Activated B cell treated with CpG ODN at 0.5 μM for 24 hours (primary cell): Measurements from ENCODE around the gene OPN1SW. TPM values are rescaled to one million over a fixed set of nuclear protein-coding genes. Genes with fewer than 3 reads are reported as not detected.

ENCODE experiments used
- ATAC-seq: fragments of 200-7000 bp; cut with Tn5 transposase; one replicate; pipeline ENCODE4 v1.10.0; 2021; ENCODE audit warnings: low read depth, mild to moderate bottlenecking, moderate library complexity
- CTCF ChIA-PET: fragments of 350-600 bp; sonication (Branson Sonifier 250); formaldehyde crosslinking; loops from one replicate; lab custom pipeline; 2021; ENCODE audit warnings: antibody characterized with exemption; lab: Charles Lee
- POLR2A ChIA-PET: fragments of 350-600 bp; sonication (Branson Sonifier 250); formaldehyde crosslinking; loops from one replicate; lab custom pipeline; 2021; ENCODE audit warnings: antibody characterized with exemption; lab: Charles Lee
- DNase-seq: peaks from one replicate; pipeline ENCODE4 v3.0.0; 2022
- H3K27ac Mint-ChIP-seq: one replicate; pipeline ENCODE4 v1.8.0; 2020; ENCODE audit warnings: mixed read lengths
- H3K27me3 Mint-ChIP-seq: one replicate; pipeline ENCODE4 v1.8.0; 2021; ENCODE audit warnings: mixed read lengths
- H3K36me3 Mint-ChIP-seq: one replicate; pipeline ENCODE4 v1.8.0; 2021; ENCODE audit warnings: low read depth, mixed read lengths
- H3K4me1 Mint-ChIP-seq: one replicate; pipeline ENCODE4 v1.8.0; 2021; ENCODE audit warnings: mixed read lengths
- H3K4me3 Mint-ChIP-seq: one replicate; pipeline ENCODE4 v1.8.0; 2020; ENCODE audit warnings: mild to moderate bottlenecking, mixed read lengths
- H3K9me3 Mint-ChIP-seq: one replicate; pipeline ENCODE4 v1.8.0; 2020; ENCODE audit warnings: mixed read lengths
- intact Hi-C: fragments of 100-400 bp; cut with micrococcal nuclease; formaldehyde crosslinking; loops from one replicate; pipeline ENCODE4 v1.15.1; 2024
- total RNA-seq: library from RNA; stranded (reverse); gene quantifications from 2 replicates; pipeline ENCODE4 v1.2.3, GENCODE V29; 2022
- TF ChIP-seq, protein P1 (sequence below): fragments of 200-600 bp; IDR thresholded peaks from one replicate; pipeline ENCODE4 v1.8.0; 2022; ENCODE audit warnings: antibody characterized with exemption, mild to moderate bottlenecking

OPN1SW gene, protein sequence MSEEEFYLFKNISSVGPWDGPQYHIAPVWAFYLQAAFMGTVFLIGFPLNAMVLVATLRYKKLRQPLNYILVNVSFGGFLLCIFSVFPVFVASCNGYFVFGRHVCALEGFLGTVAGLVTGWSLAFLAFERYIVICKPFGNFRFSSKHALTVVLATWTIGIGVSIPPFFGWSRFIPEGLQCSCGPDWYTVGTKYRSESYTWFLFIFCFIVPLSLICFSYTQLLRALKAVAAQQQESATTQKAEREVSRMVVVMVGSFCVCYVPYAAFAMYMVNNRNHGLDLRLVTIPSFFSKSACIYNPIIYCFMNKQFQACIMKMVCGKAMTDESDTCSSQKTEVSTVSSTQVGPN
- total RNA-seq = not detected in 2 replicates

DNA sequence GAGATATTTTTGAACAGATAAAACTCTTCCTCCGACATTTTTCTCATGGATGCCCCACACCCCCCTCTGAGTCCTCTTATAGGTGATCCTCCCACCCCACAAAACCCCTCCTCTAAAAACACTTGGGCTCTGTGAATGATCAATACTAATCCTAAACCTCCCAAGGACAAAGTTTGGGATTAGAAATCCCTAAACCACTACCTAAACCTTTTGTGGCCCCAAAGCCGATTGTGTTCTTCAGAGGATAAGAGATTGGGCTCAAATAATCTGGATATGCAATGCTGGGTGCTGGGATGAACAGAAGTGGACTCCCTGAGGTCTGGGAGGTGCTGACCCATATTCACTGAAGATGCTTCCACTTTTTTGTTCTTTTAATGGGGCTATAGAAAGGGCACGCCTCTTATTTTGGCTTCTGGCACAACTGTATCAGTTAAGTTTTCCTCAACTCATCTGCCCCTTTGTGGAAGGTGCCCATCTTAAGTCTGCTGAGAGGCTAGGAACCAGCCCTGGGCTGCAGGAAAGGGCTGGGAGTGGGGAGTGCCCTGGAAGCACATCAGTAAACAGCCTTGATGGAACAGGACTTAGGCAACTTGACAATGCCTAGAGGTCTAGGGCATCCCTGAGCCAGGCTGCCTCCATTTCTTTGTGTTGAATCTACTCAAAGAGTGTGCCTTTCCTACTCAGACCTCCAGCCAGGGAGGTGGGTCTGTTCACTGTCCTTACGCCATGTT is at the start of gene OPN1SW:
TSS of gene OPN1SW (minus strand) at position 51 of the 731 bp plus-strand sequence. CDS start at position 38, 13 bp downstream.
- ATAC-seq = no peak
- no peaks in the 10 kb centered on the region for H3K4me1 Mint-ChIP-seq
- H3K4me3 Mint-ChIP-seq = no peak within 1 kb of the TSS
- intact Hi-C loops = no loop called here
- TF ChIP-seq, protein P1, sequence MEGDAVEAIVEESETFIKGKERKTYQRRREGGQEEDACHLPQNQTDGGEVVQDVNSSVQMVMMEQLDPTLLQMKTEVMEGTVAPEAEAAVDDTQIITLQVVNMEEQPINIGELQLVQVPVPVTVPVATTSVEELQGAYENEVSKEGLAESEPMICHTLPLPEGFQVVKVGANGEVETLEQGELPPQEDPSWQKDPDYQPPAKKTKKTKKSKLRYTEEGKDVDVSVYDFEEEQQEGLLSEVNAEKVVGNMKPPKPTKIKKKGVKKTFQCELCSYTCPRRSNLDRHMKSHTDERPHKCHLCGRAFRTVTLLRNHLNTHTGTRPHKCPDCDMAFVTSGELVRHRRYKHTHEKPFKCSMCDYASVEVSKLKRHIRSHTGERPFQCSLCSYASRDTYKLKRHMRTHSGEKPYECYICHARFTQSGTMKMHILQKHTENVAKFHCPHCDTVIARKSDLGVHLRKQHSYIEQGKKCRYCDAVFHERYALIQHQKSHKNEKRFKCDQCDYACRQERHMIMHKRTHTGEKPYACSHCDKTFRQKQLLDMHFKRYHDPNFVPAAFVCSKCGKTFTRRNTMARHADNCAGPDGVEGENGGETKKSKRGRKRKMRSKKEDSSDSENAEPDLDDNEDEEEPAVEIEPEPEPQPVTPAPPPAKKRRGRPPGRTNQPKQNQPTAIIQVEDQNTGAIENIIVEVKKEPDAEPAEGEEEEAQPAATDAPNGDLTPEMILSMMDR = no peak
- no peak for DNase-seq
- no peak within 1 kb of the TSS for H3K27ac Mint-ChIP-seq
- POLR2A ChIA-PET = no interaction called here
- no peaks in the 10 kb centered on the region for H3K27me3 Mint-ChIP-seq
- H3K36me3 Mint-ChIP-seq = peaks cover 26% of the 10 kb centered on the region
- CTCF ChIA-PET = no interaction called here
- H3K9me3 Mint-ChIP-seq = peaks cover 8% of the 10 kb centered on the region

DNA sequence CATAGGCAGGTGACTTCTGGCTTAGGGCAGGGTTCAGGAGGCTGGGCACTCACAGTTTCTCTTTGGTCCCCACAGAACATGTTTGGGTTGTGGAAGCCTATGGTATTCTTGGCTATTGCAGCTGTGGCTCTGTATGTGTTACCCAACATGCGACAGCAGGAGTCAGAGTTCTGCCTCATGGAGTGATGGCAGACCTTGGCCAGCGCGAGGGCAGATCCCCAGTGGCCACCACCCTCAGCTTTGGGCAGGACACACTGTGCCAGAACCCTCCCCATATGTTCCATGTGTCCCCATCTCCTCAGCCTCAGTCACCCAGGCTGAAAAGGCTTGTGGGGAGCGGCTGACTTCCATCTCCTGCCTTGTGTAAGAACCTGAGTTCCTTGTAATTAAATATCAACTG is 46.1 kb upstream of the OPN1SW start:
- POLR2A ChIA-PET = no interaction called here
- intact Hi-C loops = no loop called here
- no peaks in the 10 kb centered on the region for H3K9me3 Mint-ChIP-seq

DNA sequence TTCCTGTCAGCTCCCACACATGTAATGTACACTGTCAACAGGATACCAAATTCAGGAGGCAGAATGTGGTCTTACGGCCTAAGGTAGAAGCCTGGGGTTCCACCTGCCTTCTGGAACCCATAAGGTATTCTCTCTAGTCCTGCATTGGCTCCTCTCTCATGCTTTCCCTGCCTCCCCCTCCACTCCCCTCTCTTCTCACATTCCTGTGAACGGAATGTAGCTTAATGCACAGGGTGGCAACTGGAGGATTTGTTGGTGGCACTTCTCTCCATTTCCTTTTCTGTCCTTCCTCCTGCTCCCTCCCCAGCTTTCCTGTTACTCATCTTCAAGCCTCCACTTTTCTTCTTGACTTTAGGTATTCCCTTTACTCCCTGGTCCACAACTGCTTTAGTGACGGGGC is 43.1 kb upstream of the OPN1SW start:
- H3K27me3 Mint-ChIP-seq = peaks cover 9% of the 10 kb centered on the region
- ATAC-seq (no peak), DNase-seq (no peak)
- ChIA-PET POLR2A (no interaction called here), CTCF (no interaction called here)
- H3K4me3 Mint-ChIP-seq = no peak overlapping the region
- H3K36me3 Mint-ChIP-seq = no peaks in the 10 kb centered on the region
- no peaks in the 10 kb centered on the region for H3K4me1 Mint-ChIP-seq
- no peak overlapping the region for H3K27ac Mint-ChIP-seq
- TF ChIP-seq, protein P1 = no peak
- no peaks in the 10 kb centered on the region for H3K9me3 Mint-ChIP-seq
- intact Hi-C loops = no loop called here

More for the DNA sequence above, 46.1 kb upstream of the OPN1SW start:
- DNase-seq = no peak
- TF ChIP-seq, protein P1 = no peak
- Mint-ChIP-seq H3K4me1 (no peaks in the 10 kb centered on the region), H3K36me3 (no peaks in the 10 kb centered on the region), H3K4me3 (no peak overlapping the region), H3K27me3 (peaks cover 13% of the 10 kb centered on the region), H3K27ac (no peak overlapping the region)
- ATAC-seq = no peak
- CTCF ChIA-PET = no interaction called here

DNA sequence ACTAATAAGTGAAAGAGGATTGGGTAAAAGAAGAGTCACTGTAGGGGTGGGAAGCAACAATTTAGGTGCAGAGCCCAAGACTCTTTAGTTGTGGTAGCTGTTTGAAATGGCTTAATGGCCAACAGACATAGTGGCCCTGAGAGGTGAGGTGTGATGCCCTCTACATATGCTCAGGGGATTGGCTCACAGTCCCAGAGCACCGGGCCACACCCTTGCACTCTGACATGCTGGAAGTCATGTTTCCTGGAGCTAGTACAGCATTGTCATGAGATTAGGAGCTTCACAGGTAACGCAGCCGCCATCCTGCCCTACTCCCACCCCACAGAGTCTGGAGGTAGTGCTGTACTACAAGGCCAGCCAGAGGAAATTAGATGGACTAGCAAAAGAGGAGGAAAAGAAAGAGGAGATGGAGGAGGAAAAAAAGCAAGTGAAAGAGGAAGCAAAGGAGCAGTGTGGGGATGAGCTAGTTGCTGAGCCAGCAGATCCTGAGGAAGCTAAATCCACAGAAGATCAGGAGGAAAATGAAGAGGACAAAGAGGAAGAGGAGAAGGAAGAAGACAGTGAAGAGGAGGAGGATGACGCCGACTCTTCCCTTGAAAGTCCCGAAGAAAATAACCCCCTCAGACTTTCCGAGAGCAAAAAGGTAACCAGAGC is 39.8 kb upstream of the OPN1SW start:
- Mint-ChIP-seq H3K27ac (no peak overlapping the region), H3K36me3 (no peaks in the 10 kb centered on the region), H3K9me3 (no peaks in the 10 kb centered on the region), H3K4me1 (no peaks in the 10 kb centered on the region), H3K4me3 (no peak overlapping the region), H3K27me3 (peaks cover 3% of the 10 kb centered on the region)
- ChIA-PET CTCF (no interaction called here), POLR2A (no interaction called here)
- TF ChIP-seq, protein P1 = no peak
- ATAC-seq (no peak), DNase-seq (no peak)
- intact Hi-C loops = no loop called here

DNA sequence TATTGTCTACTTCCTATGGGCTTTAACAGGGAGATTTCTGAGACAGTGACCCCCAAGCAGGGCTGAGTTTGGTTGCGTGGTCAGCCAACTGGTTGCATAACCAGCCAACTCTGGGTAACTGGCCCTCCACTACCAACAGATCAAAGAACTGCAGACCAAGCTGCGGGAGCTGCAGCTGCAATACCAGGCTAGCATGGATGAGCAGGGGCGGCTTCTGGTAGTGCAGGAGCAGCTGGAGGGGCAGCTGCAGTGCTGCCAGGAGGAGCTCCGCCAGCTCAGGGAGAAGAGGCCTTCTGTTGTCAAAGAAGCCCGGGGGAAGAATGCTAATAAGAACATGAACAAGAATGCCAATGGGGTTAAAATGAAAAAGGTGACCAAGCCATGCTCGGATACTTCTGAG is 38.9 kb upstream of the OPN1SW start:
- ATAC-seq (no peak), DNase-seq (no peak)
- no peaks in the 10 kb centered on the region for H3K4me1 Mint-ChIP-seq
- H3K36me3 Mint-ChIP-seq = no peaks in the 10 kb centered on the region
- H3K9me3 Mint-ChIP-seq = no peaks in the 10 kb centered on the region
- intact Hi-C loops = no loop called here
- POLR2A ChIA-PET = no interaction called here
- H3K27ac Mint-ChIP-seq = no peak overlapping the region
- CTCF ChIA-PET = no interaction called here
- H3K4me3 Mint-ChIP-seq = no peak overlapping the region
- TF ChIP-seq, protein P1 = no peak
- peaks cover 3% of the 10 kb centered on the region for H3K27me3 Mint-ChIP-seq
